Duodenal mucosa (tissue), 2 donors: ENCODE results near the gene MIR17HG.
"Not testable (repeated sequence)": the region's sequence is repeated elsewhere in the genome, so short reads cannot be mapped to it uniquely, and the experiment has no call there.

Experiments used
- H3K27ac ChIP-seq: one replicate; pipeline ENCODE4 v1.7.0; 2013; ENCODE audit warnings: low read depth, low read length
- H3K27me3 ChIP-seq, 2 donors: one replicate each; pipeline ENCODE4 v1.7.0; 2013; ENCODE audit warnings: low read length in 2 of 2, control low read depth in 1 of 2; ENCODE audit not compliant: insufficient read depth in 2 of 2, control insufficient read depth in 1 of 2
- H3K36me3 ChIP-seq, 2 donors: one replicate each; pipeline ENCODE4 v1.7.0; 2013; ENCODE audit warnings: low read length in 2 of 2, control low read depth in 1 of 2; ENCODE audit not compliant: insufficient read depth in 2 of 2, control insufficient read depth in 1 of 2
- H3K4me1 ChIP-seq, 2 donors: one replicate each; pipeline ENCODE4 v1.7.0; 2013; ENCODE audit warnings: low read length in 2 of 2, control low read depth in 1 of 2; ENCODE audit not compliant: insufficient read depth in 2 of 2, control insufficient read depth in 1 of 2
- H3K4me3 ChIP-seq, 2 donors: one replicate each; pipeline ENCODE4 v1.7.0; 2013; ENCODE audit warnings: low read length in 2 of 2, low read depth in 1 of 2
- H3K9ac ChIP-seq, 2 donors: one replicate each; pipeline ENCODE4 v1.7.0; 2013; ENCODE audit warnings: low read length in 2 of 2, low read depth in 1 of 2
- H3K9me3 ChIP-seq, 2 donors: one replicate each; pipeline ENCODE4 v1.7.0; 2013; ENCODE audit warnings: low read length in 2 of 2, control low read depth in 1 of 2; ENCODE audit not compliant: control insufficient read depth in 1 of 2

MIR17HG gene

DNA sequence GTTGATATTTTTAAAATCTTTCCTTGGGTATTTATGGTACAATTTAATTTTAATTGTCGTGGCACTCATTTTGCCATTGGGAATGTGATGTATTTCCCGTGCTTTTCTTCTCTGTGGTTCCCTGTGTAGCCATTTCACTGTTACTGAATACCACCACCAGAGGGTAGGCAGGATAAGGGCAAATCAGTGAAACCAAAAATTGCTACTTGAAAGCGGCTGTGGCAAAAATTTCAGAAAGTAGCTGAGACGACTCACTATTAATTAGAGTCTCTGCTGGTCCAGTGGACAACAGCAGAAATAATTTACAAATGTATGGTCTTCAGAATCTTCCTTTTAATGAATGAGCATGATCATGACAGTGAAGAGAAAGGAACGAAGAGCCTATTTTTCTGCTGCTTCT is 34.4 kb upstream of the MIR17HG start:
- H3K27ac ChIP-seq = no peak overlapping the region
- H3K27me3 ChIP-seq = peaks cover 0 to 4% of the 10 kb centered on the region in 2 donors
- H3K4me3 ChIP-seq = no peak overlapping the region
- H3K4me1 ChIP-seq = no peaks in the 10 kb centered on the region
- no peak overlapping the region for H3K9ac ChIP-seq
- H3K36me3 ChIP-seq = no peaks in the 10 kb centered on the region
- H3K9me3 ChIP-seq = no peaks in the 10 kb centered on the region

- Histone ChIP-seq H3K9me3 (no peaks in the 10 kb centered on the region), H3K27me3 (peaks cover 0 to 4% of the 10 kb centered on the region in 2 donors), H3K36me3 (no peaks in the 10 kb centered on the region), H3K4me1 (no peaks in the 10 kb centered on the region), H3K27ac (no peak overlapping the region), H3K4me3 (no peak overlapping the region), H3K9ac (no peak overlapping the region)
These were observed 33.9 kb upstream of the MIR17HG start for GRCh38 chr13:91313581-91313980.

DNA sequence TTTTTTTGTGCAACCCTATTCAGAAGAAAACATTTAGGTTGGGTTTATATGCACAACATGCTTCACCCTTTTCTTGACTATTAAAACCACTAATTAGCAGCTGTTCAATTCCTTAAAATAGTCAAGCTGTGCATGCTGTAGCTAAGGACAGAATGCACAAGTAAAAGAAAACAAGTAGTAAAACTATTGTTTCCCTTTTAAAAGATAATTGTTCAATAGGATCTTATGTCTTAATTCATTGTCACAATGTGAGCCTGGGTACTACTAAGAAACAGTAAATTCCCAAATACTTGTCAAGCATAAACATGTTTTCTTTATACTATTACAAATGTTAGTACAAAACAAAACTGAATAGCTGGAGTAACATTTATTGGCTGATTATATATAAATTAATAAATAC is 32.6 kb upstream of the MIR17HG start:
- H3K27ac ChIP-seq = no peak overlapping the region
- H3K9me3 ChIP-seq = no peaks in the 10 kb centered on the region
- no peaks in the 10 kb centered on the region for H3K4me1 ChIP-seq
- peaks cover 0 to 4% of the 10 kb centered on the region in 2 donors for H3K27me3 ChIP-seq
- H3K9ac ChIP-seq = no peak overlapping the region
- H3K36me3 ChIP-seq = no peaks in the 10 kb centered on the region
- H3K4me3 ChIP-seq = no peak overlapping the region

DNA sequence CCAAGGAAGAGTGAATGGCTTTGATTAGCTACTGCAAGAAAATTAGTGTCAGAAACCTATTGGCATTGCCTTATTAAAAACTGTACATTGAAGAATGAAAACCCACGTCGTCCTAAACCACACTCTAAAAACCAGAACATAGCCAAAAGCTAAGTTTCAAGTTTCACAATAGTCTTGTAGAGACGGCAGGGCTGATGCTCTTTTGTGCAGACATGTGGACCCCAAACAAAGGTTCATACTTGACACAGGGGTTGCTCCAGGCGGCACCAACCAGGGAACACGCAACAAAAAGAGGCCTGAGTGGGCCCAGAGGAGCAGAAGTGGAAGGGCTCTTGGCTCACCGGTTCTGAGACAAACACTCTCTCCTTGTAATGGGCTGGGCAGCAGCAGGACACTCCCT is 28.6 kb upstream of the MIR17HG start:
- no peaks in the 10 kb centered on the region for H3K9me3 ChIP-seq
- peaks cover 0 to 4% of the 10 kb centered on the region in 2 donors for H3K27me3 ChIP-seq
- no peaks in the 10 kb centered on the region for H3K4me1 ChIP-seq
- H3K4me3 ChIP-seq = no peak overlapping the region
- no peak overlapping the region for H3K9ac ChIP-seq
- no peak overlapping the region for H3K27ac ChIP-seq
- no peaks in the 10 kb centered on the region for H3K36me3 ChIP-seq

GRCh38 chr13:91319996-91320395 is 27.5 kb upstream of the MIR17HG start:
- H3K9ac ChIP-seq = no peak overlapping the region

DNA sequence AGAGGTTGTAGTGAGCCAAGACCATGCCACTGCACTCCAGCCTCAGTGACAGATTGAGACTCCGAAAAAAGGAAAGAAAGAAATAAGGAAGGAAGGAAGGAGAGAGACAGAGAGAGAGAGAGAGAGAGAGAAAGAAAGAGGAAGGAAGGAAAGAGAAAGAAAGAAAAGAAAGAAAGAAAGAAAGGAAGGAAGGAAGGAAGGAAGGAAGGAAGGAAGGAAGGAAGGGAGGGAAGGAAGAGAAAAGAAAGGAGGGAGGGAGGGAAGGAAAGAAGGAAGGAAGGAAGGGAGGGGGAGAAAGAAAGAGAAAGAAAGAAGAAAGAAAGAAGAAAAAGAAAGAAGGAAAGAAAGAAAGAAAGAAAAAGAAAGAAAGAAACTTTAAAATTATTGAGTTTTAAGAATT is 26.5 kb upstream of the MIR17HG start:
- not testable (repeated sequence) for H3K9ac ChIP-seq, H3K36me3 ChIP-seq, H3K27me3 ChIP-seq, H3K9me3 ChIP-seq, H3K27ac ChIP-seq, H3K4me1 ChIP-seq, H3K4me3 ChIP-seq

More at GRCh38 chr13:91319996-91320395, 27.5 kb upstream of the MIR17HG start:
- no peaks in the 10 kb centered on the region for H3K9me3 ChIP-seq
- peaks cover 0 to 4% of the 10 kb centered on the region in 2 donors for H3K27me3 ChIP-seq
- no peaks in the 10 kb centered on the region for H3K36me3 ChIP-seq
- H3K27ac ChIP-seq = no peak overlapping the region
- no peak overlapping the region for H3K4me3 ChIP-seq
- no peaks in the 10 kb centered on the region for H3K4me1 ChIP-seq

DNA sequence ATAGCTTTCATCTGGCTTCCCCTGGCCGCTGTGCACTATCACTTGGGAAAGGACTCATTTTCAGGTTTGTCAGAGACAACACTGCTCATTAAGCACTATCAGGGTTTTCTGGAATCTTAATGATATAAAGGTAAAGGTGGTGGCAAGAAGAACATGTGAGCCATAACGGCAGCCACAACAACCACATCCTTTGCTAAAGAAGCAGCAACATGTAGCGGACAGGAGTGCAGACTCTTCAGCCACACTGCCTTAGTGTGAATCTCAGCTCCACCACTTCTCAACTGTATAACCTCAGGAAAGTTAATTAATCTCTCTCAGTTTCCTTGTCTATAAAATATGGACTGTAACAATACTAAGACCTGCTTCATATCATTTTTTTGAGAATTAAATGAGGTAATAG is 24.1 kb upstream of the MIR17HG start:
- Histone ChIP-seq H3K9me3 (no peaks in the 10 kb centered on the region), H3K36me3 (no peaks in the 10 kb centered on the region), H3K4me1 (no peaks in the 10 kb centered on the region), H3K4me3 (no peak overlapping the region), H3K27ac (no peak overlapping the region), H3K27me3 (no peaks in the 10 kb centered on the region), H3K9ac (no peak overlapping the region)

- H3K27me3 ChIP-seq = no peaks in the 10 kb centered on the region
- no peak overlapping the region for H3K9ac ChIP-seq
- no peak overlapping the region for H3K27ac ChIP-seq
- no peaks in the 10 kb centered on the region for H3K36me3 ChIP-seq
- no peaks in the 10 kb centered on the region for H3K4me1 ChIP-seq
- no peak overlapping the region for H3K4me3 ChIP-seq
- H3K9me3 ChIP-seq = no peaks in the 10 kb centered on the region
These were observed 21.3 kb upstream of the MIR17HG start for GRCh38 chr13:91326146-91326545.

- H3K9ac ChIP-seq = no peak overlapping the region
- H3K27me3 ChIP-seq = no peaks in the 10 kb centered on the region
- H3K27ac ChIP-seq = no peak overlapping the region
- H3K36me3 ChIP-seq = no peaks in the 10 kb centered on the region
- H3K4me3 ChIP-seq = no peak overlapping the region
- no peaks in the 10 kb centered on the region for H3K4me1 ChIP-seq
- no peaks in the 10 kb centered on the region for H3K9me3 ChIP-seq
These were observed 18.8 kb upstream of the MIR17HG start for GRCh38 chr13:91328726-91329125.

- Histone ChIP-seq H3K27ac (no peak overlapping the region), H3K9me3 (no peaks in the 10 kb centered on the region), H3K4me3 (no peak overlapping the region), H3K36me3 (no peaks in the 10 kb centered on the region), H3K9ac (no peak overlapping the region), H3K27me3 (no peaks in the 10 kb centered on the region), H3K4me1 (no peaks in the 10 kb centered on the region)
These were observed 17.8 kb upstream of the MIR17HG start for GRCh38 chr13:91329733-91330132.
